Breast epithelium (tissue), 3 donors: Measurements from ENCODE around the gene ZIC5.

Experiments
- CTCF ChIP-seq, 3 donors: fragments of 450-650 bp; IDR thresholded peaks; one replicate each; pipeline ENCODE4 v1.5.1; 2016 to 2017; ENCODE audit warnings: antibody characterized with exemption in 3 of 3, mild to moderate bottlenecking in 3 of 3, moderate library complexity in 3 of 3
- POLR2A ChIP-seq: fragments of 450-650 bp; IDR thresholded peaks from one replicate; pipeline ENCODE4 v1.6.1; 2016; ENCODE audit warnings: antibody characterized with exemption, mild to moderate bottlenecking, moderate library complexity
- POLR2AphosphoS5 ChIP-seq, 3 donors: sonication (generic); formaldehyde crosslinking; IDR thresholded peaks; one replicate each; pipeline ENCODE4 v1.6.1; 2017; ENCODE audit warnings: antibody characterized with exemption in 3 of 3

- no peak for TF ChIP-seq CTCF (IDR thresholded peaks at IDR 0.05)
- no peak for TF ChIP-seq POLR2AphosphoS5 (IDR thresholded peaks at IDR 0.05)
- no peak for TF ChIP-seq POLR2A
Measured at GRCh38 chr13:99981735-99982035, 10.1 kb upstream of the ZIC5 start, which contains the start of gene ZIC2.
